A673 (cell line): Measurements from ENCODE around the gene OR9A2. TPM values are rescaled to one million over a fixed set of nuclear protein-coding genes. Genes with fewer than 3 reads are reported as not detected.
A peak's percentile ranks its signal among the peaks of the same experiment; 100 is the strongest.

Experiments used
- BruUV-seq: library from RNA; stranded (reverse); fragments of 400-500 nt; replicated peaks from 2 replicates; lab custom pipeline; 2021; lab: Mats Ljungman, UMichigan
- CTCF ChIA-PET: fragments of 300-600 bp; sonication (Branson Sonifier 250); formaldehyde crosslinking; loops from one replicate; lab custom pipeline; 2022; ENCODE audit warnings: antibody characterized with exemption; lab: Charles Lee
- POLR2A ChIA-PET: fragments of 300-600 bp; sonication (Branson Sonifier 250); formaldehyde crosslinking; loops from one replicate; lab custom pipeline; 2022; ENCODE audit warnings: antibody characterized with exemption; ENCODE audit not compliant: low non-redundant PET; lab: Charles Lee
- DNase-seq: peaks from one replicate; pipeline ENCODE4 v3.0.0-alpha.2; 2015; ENCODE audit warnings: low spot score
- H3K27ac ChIP-seq: fragments of 200-600 bp; sonication (generic); 2 replicates; pipeline ENCODE4 v1.5.1; 2016; ENCODE audit warnings: mixed run types, low read depth, mild to moderate bottlenecking, mixed read lengths, antibody characterized with exemption, low read length; ENCODE audit not compliant: poor library complexity, severe bottlenecking
- H3K27me3 ChIP-seq: fragments of 200-600 bp; sonication (generic); replicated peaks from 2 replicates; pipeline ENCODE4 v1.6.1; 2017; ENCODE audit warnings: mixed run types, low read depth, mild to moderate bottlenecking, mixed read lengths, antibody characterized with exemption, low read length; ENCODE audit not compliant: insufficient read depth, poor library complexity
- H3K36me3 ChIP-seq: fragments of 200-600 bp; sonication (generic); 2 replicates; pipeline ENCODE4 v1.6.1; 2016; ENCODE audit warnings: mixed run types, mild to moderate bottlenecking, mixed read lengths, antibody characterized with exemption, low read length; ENCODE audit not compliant: insufficient read depth, poor library complexity, severe bottlenecking
- H3K4me1 ChIP-seq: fragments of 200-600 bp; sonication (generic); 2 replicates; pipeline ENCODE4 v1.6.1; 2017; ENCODE audit warnings: mixed run types, mild to moderate bottlenecking, mixed read lengths, antibody characterized with exemption, low read length; ENCODE audit not compliant: insufficient read depth, poor library complexity, severe bottlenecking
- H3K4me3 ChIP-seq: fragments of 200-600 bp; sonication (generic); 2 replicates; pipeline ENCODE4 v1.5.1; 2016; ENCODE audit warnings: low read depth, mixed run types, mild to moderate bottlenecking, mixed read lengths, low read length; ENCODE audit not compliant: poor library complexity, severe bottlenecking
- H3K9me3 ChIP-seq: fragments of 200-600 bp; sonication (generic); 2 replicates; pipeline ENCODE4 v1.6.1; 2016; ENCODE audit warnings: mixed run types, low read depth, mild to moderate bottlenecking, mixed read lengths, antibody characterized with exemption, low read length; ENCODE audit not compliant: poor library complexity, severe bottlenecking
- EZH2 ChIP-seq: fragments of 200-600 bp; sonication (generic); IDR thresholded peaks from 2 replicates; pipeline ENCODE4 v1.6.1; 2017; ENCODE audit warnings: borderline replicate concordance, low read depth, mild to moderate bottlenecking, mixed read lengths, antibody characterized with exemption, low read length; ENCODE audit not compliant: poor library complexity, severe bottlenecking
- intact Hi-C: fragments of 100-400 bp; cut with micrococcal nuclease; formaldehyde crosslinking; loops from one replicate; pipeline ENCODE4 v1.10.0; 2022; ENCODE audit not compliant: unreplicated experiment
- total RNA-seq: library from RNA; stranded (reverse); gene quantifications from 2 replicates; pipeline ENCODE4 v1.2.3, GENCODE V29; 2021
- TF ChIP-seq, protein P1 (sequence below): fragments of 300-800, 200-600 bp; sonication (generic); conservative IDR thresholded peaks from 2 replicates; pipeline ENCODE4 v1.5.1; 2017; ENCODE audit warnings: low read depth, mild to moderate bottlenecking, antibody characterized with exemption, low read length, moderate library complexity, mixed read lengths

OR9A2 gene
- total RNA-seq, 1 experiment from 2014 or later: not detected

DNA sequence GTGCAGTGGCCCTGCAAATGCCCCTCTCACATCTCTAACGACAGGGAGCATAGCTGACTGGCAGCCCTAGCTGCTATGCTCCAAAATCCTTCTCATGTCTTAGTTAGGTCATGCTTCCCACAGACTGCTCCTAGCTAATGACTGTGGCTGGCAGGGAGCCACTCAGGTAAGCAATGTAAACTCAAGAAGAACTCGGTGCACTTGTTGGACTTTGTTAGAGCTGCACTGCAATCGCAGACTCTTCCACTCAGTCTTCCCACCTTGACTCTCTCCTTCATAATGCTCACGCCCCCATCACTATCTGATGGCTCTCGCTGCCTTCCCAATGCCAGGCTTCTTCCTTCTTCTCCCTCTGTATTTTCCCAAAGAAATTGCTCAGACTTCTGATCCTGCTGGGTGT is 24.0 kb downstream of the OR9A2 start:
- H3K27ac ChIP-seq: no peak overlapping the region
- ChIA-PET CTCF (interaction anchor here (0.6 to 2.4 kb wide), 4 partner anchors 30 to 212 kb away, joined by 3 to 17 read pairs (median 6); no protein-coding TSS in a partner anchor), POLR2A (no interaction called here)
- H3K9me3 ChIP-seq: no peaks in the 10 kb centered on the region
- H3K4me3 ChIP-seq: no peak overlapping the region
- no TSS peak for BruUV-seq
- intact Hi-C loops: loop anchor here (1.0 to 10.0 kb wide), 3 partner anchors 121 to 398 kb away; no protein-coding TSS in a partner anchor
- no peaks in the 10 kb centered on the region for H3K36me3 ChIP-seq
- no peak for DNase-seq
- TF ChIP-seq, protein P1, sequence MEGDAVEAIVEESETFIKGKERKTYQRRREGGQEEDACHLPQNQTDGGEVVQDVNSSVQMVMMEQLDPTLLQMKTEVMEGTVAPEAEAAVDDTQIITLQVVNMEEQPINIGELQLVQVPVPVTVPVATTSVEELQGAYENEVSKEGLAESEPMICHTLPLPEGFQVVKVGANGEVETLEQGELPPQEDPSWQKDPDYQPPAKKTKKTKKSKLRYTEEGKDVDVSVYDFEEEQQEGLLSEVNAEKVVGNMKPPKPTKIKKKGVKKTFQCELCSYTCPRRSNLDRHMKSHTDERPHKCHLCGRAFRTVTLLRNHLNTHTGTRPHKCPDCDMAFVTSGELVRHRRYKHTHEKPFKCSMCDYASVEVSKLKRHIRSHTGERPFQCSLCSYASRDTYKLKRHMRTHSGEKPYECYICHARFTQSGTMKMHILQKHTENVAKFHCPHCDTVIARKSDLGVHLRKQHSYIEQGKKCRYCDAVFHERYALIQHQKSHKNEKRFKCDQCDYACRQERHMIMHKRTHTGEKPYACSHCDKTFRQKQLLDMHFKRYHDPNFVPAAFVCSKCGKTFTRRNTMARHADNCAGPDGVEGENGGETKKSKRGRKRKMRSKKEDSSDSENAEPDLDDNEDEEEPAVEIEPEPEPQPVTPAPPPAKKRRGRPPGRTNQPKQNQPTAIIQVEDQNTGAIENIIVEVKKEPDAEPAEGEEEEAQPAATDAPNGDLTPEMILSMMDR: no peak
- TF ChIP-seq EZH2: no peak
- H3K4me1 ChIP-seq: no peaks in the 10 kb centered on the region
- H3K27me3 ChIP-seq: peaks cover 11% of the 10 kb centered on the region

DNA sequence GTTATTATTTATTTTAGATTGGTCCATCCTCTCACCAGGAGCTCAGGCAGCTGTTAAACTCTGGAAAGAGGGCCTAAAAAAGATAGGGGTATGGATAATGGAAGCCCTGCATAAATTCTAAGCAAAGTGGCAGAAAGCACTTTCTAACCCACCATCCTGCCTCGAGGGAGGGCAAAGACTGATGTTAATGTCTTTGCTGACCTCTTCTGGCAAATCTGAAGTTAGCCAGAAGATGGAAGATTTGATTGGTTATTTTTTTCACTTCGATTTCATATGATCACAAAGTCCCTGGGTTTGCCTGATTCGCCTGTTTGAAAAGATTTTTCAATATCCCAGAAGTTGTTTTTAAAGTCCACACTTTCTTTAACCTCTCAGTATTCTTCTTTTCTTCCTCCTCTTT is 24.8 kb downstream of the OR9A2 start:
- no TSS peak for BruUV-seq
- peaks cover 11% of the 10 kb centered on the region for H3K27me3 ChIP-seq
- TF ChIP-seq, protein P1: 0 out of 2 replicates have a peak, but pooled peaks have one; percentile 23
- no peak for TF ChIP-seq EZH2
- no peaks in the 10 kb centered on the region for H3K9me3 ChIP-seq
- no peak for DNase-seq
- H3K27ac ChIP-seq: no peak overlapping the region
- ChIA-PET CTCF (interaction anchor here (0.6 to 2.4 kb wide), 2 partner anchors 30 to 213 kb away, joined by 8 to 17 read pairs; no protein-coding TSS in a partner anchor), POLR2A (no interaction called here)
- intact Hi-C loops: loop anchor here (5.0 to 10.0 kb wide), 2 partner anchors 120 to 397 kb away; no protein-coding TSS in a partner anchor
- H3K4me1 ChIP-seq: no peaks in the 10 kb centered on the region
- H3K36me3 ChIP-seq: no peaks in the 10 kb centered on the region
- H3K4me3 ChIP-seq: no peak overlapping the region

DNA sequence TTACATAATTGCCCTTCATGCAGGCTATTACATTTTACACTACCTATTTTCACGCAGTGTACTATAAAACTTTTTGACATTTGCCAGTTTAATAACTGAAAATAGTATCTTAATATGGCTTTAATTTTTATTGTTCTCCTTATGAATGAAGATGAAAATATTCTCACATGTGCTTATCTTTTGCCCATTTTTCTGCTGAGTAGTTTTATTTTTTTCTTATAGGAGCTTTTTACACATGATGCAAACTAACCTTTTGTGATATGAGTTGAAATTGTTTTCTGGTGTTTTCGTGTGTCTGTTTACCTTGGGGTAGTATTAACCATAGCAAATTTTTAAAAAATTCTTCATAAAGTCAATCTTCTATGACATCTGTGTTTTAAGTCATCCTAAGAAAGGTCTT is 26.3 kb downstream of the OR9A2 start:
- no TSS peak for BruUV-seq
- Histone ChIP-seq H3K9me3 (no peaks in the 10 kb centered on the region), H3K36me3 (no peaks in the 10 kb centered on the region), H3K4me3 (no peak overlapping the region), H3K27ac (no peak overlapping the region), H3K4me1 (no peaks in the 10 kb centered on the region), H3K27me3 (peaks cover 11% of the 10 kb centered on the region)
- POLR2A ChIA-PET: no interaction called here
- no peak for DNase-seq
- CTCF ChIA-PET: interaction anchor here (2.8 kb wide), 1 partner anchor 214 kb away, joined by 7 read pairs; no protein-coding TSS in a partner anchor
- intact Hi-C loops: loop anchor here (5.0 to 10.0 kb wide), 2 partner anchors 118 to 396 kb away; no protein-coding TSS in a partner anchor
- no peak for TF ChIP-seq EZH2
- TF ChIP-seq, protein P1: no peak
